ENCODE results near the gene C9orf50.

GRCh38 chr9:129611307-129611800 lies 9.5 kb downstream of the C9orf50 start:
- no peak for TF ChIP-seq EZH2 (IDR thresholded peaks at IDR 0.05; ENCODE audit: low read depth)
- TF ChIP-seq, protein P1, sequence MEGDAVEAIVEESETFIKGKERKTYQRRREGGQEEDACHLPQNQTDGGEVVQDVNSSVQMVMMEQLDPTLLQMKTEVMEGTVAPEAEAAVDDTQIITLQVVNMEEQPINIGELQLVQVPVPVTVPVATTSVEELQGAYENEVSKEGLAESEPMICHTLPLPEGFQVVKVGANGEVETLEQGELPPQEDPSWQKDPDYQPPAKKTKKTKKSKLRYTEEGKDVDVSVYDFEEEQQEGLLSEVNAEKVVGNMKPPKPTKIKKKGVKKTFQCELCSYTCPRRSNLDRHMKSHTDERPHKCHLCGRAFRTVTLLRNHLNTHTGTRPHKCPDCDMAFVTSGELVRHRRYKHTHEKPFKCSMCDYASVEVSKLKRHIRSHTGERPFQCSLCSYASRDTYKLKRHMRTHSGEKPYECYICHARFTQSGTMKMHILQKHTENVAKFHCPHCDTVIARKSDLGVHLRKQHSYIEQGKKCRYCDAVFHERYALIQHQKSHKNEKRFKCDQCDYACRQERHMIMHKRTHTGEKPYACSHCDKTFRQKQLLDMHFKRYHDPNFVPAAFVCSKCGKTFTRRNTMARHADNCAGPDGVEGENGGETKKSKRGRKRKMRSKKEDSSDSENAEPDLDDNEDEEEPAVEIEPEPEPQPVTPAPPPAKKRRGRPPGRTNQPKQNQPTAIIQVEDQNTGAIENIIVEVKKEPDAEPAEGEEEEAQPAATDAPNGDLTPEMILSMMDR (conservative IDR thresholded peaks at IDR 0.05) = no peak; the same call in 1 of the 2 replicates
